Prostate gland (tissue), 2 donors: ENCODE measurements around the gene CFAP210. TPM values are rescaled to one million over a fixed set of nuclear protein-coding genes. Genes with fewer than 3 reads are reported as not detected.

ENCODE experiments used
- DNase-seq: peaks from one replicate; pipeline ENCODE4 v3.0.0-alpha.2; 2019; ENCODE audit warnings: low spot score
- H3K27ac ChIP-seq, 2 donors: fragments of 200-600 bp; sonication (generic); 2 replicates each; pipeline ENCODE4 v1.5.1; 2017 to 2019
- H3K27me3 ChIP-seq: fragments of 200-600 bp; sonication (generic); replicated peaks from 2 replicates; pipeline ENCODE4 v1.5.1; 2019; ENCODE audit not compliant: insufficient read depth
- H3K36me3 ChIP-seq, 2 donors: fragments of 200-600 bp; sonication (generic); 1 replicate in 1 of 2; 2 replicates in 1 of 2; pipeline versions ENCODE4 v1.5.1 to v1.8.1; 2017 to 2019
- H3K4me1 ChIP-seq: fragments of 200-600 bp; sonication (generic); replicated peaks from 2 replicates; pipeline ENCODE4 v1.5.1; 2019
- H3K4me3 ChIP-seq, 2 donors: fragments of 200-600 bp; sonication (generic); 2 replicates each; pipeline ENCODE4 v1.5.1; 2017 to 2019
- H3K9me3 ChIP-seq: fragments of 200-600 bp; sonication (generic); 2 replicates; pipeline ENCODE4 v1.5.1; 2017
- POLR2A ChIP-seq: fragments of 450-650 bp; IDR thresholded peaks from one replicate; pipeline ENCODE4 v1.6.1; 2016; ENCODE audit warnings: antibody characterized with exemption, mild to moderate bottlenecking
- POLR2AphosphoS5 ChIP-seq: sonication (generic); formaldehyde crosslinking; IDR thresholded peaks from one replicate; pipeline ENCODE4 v1.6.1; 2017; ENCODE audit warnings: antibody characterized with exemption
- WGBS: methylation state at CpG from one replicate; pipeline ENCODE4 v1.1.5; 2018; 5-methylcytosine and 5-hydroxymethylcytosine counted together
- intact Hi-C: fragments of 100-400 bp; cut with DNase I; formaldehyde crosslinking; loops from one replicate; pipeline ENCODE4 v1.14.2; 2022
- total RNA-seq, 2 donors: library from RNA; depleted of rRNA; stranded (reverse); fragments of >200 nt; gene quantifications; one replicate each; pipeline ENCODE4 v1.1.0, GENCODE V29; 2016
- TF ChIP-seq, protein P1 (sequence below), 4 experiments: fragments of 200-600 bp in 2 of 4; fragments of 450-650 bp in 2 of 4; sonication (generic) in 2 of 4; IDR thresholded peaks; 1 replicate in 3 of 4; 2 replicates in 1 of 4; pipeline ENCODE4 v1.5.1; 2016 to 2019; ENCODE audit warnings: antibody characterized with exemption in 4 of 4, mild to moderate bottlenecking in 2 of 4, moderate library complexity in 2 of 4

Gene CFAP210
- total RNA-seq, 2 donors from 2014 or later, result 0.27 to 1.0 TPM

DNA sequence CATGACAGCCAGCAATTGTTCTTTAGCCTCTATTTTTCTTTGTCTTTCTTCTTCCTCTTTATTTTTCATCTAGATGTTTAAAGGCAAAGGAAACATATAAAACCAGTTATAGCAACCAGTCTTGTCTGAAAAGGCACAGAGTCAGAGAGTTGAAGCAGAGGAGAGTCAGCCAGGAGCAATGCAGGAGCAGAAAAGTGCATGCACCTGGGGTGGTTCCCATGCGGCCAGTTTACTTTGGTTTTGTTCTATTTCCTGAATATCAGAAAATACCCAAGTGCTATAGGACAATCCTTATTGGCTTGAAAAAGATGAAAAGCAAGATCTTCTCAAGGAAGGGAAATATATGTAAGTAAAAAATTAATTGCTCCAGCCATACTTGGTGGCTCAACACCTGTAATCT lies 44.9 kb downstream of the CFAP210 start:
- WGBS, result 61% methylated on average over 1 of the region's 1 CpG
- intact Hi-C loops, result no loop called here
- H3K4me3 ChIP-seq, result no peak overlapping the region

DNA sequence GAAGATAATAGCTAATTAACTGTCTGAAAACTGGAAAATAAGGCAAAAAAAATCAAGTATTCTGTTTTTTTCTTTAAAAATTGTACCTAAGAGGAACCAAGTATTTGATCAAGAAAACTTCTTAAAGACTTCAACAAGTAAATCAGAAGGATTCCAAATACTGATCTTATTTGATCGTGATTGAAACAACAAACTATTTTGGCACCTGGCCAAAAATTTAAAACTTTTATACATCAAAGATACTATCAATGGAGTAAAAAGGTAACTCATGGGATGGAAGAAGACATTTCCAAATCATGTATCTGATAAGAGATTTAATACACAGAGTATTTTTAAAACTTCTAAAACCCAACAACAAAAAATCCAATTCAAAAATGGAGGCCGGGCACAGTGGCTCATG lies 46.7 kb downstream of the CFAP210 start:
- Histone ChIP-seq H3K9me3 (no peaks in the 10 kb centered on the region), H3K4me3 (no peak overlapping the region), H3K4me1 (no peaks in the 10 kb centered on the region), H3K36me3 (no peaks in the 10 kb centered on the region), H3K27ac (no peak overlapping the region), H3K27me3 (no peaks in the 10 kb centered on the region)
- DNase-seq, result no peak
- intact Hi-C loops, result no loop called here
- WGBS, result 80% methylated on average over 2 of the region's 2 CpGs
- no peak for TF ChIP-seq POLR2A
- TF ChIP-seq, protein P1, sequence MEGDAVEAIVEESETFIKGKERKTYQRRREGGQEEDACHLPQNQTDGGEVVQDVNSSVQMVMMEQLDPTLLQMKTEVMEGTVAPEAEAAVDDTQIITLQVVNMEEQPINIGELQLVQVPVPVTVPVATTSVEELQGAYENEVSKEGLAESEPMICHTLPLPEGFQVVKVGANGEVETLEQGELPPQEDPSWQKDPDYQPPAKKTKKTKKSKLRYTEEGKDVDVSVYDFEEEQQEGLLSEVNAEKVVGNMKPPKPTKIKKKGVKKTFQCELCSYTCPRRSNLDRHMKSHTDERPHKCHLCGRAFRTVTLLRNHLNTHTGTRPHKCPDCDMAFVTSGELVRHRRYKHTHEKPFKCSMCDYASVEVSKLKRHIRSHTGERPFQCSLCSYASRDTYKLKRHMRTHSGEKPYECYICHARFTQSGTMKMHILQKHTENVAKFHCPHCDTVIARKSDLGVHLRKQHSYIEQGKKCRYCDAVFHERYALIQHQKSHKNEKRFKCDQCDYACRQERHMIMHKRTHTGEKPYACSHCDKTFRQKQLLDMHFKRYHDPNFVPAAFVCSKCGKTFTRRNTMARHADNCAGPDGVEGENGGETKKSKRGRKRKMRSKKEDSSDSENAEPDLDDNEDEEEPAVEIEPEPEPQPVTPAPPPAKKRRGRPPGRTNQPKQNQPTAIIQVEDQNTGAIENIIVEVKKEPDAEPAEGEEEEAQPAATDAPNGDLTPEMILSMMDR (IDR thresholded peaks at IDR 0.05), result no peak
- no peak for TF ChIP-seq POLR2AphosphoS5

More for the DNA sequence above, 44.9 kb downstream of the CFAP210 start:
- TF ChIP-seq, protein P1 (IDR thresholded peaks at IDR 0.05), result no peak
- no peak for TF ChIP-seq POLR2A
- TF ChIP-seq POLR2AphosphoS5, result no peak
- Histone ChIP-seq H3K9me3 (no peaks in the 10 kb centered on the region), H3K4me1 (no peaks in the 10 kb centered on the region), H3K36me3 (no peaks in the 10 kb centered on the region), H3K27me3 (no peaks in the 10 kb centered on the region), H3K27ac (no peak overlapping the region)
- no peak for DNase-seq

DNA sequence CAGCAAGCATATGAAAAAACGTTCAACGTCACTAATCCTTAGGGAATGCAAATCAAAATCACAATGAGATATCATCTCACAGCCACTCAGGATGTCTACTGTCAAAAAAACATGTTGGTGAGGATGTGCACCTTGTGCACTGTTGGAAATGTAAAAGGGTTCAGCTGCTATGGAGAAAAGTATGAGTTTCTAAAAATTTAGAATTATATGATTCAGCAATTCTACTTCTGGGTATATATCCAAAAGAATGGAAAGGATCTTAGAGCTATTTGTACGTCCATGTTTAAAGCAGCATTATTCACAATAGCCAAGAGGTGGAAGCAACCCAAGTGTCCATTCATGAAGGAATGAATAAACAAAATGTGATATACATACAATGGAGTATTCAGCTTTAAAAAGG lies 50.0 kb downstream of the CFAP210 start:
- no peak for DNase-seq
- intact Hi-C loops, result no loop called here
- Histone ChIP-seq H3K9me3 (no peaks in the 10 kb centered on the region), H3K4me3 (no peak overlapping the region), H3K27ac (no peak overlapping the region), H3K36me3 (no peaks in the 10 kb centered on the region), H3K4me1 (no peaks in the 10 kb centered on the region), H3K27me3 (no peaks in the 10 kb centered on the region)
- 61% methylated on average over 3 of the region's 3 CpGs for WGBS
- TF ChIP-seq POLR2A (no peak), POLR2AphosphoS5 (no peak)
- TF ChIP-seq, protein P1 (IDR thresholded peaks at IDR 0.05), result no peak

DNA sequence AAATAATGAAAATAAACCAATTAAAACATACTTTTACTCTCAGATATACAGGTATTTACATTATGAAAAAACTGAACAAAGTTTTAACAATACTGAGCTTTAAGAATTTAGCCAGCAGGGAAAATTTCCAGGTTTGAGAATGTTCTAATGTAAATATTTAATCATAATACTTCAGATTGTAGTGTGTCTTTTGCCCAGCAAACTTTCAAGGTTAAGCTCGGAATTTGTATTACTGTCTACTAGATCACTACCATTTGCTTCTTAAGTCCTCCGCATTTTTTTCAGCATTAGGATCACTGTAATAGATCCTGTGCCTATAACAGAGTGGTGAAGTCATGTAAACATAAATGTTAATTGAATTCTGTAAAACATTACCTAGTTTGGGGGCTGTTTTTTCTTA lies 52.7 kb downstream of the CFAP210 start:
- TF ChIP-seq POLR2AphosphoS5 (no peak), POLR2A (no peak)
- TF ChIP-seq, protein P1 (IDR thresholded peaks at IDR 0.05), result no peak
- 73% methylated on average over 2 of the region's 2 CpGs for WGBS
- no peak overlapping the region for H3K27ac ChIP-seq
- intact Hi-C loops, result no loop called here
- H3K27me3 ChIP-seq, result no peaks in the 10 kb centered on the region
- H3K4me1 ChIP-seq, result no peaks in the 10 kb centered on the region
- no peak for DNase-seq
- H3K4me3 ChIP-seq, result no peak overlapping the region
- H3K36me3 ChIP-seq, result no peaks in the 10 kb centered on the region
- no peaks in the 10 kb centered on the region for H3K9me3 ChIP-seq

DNA sequence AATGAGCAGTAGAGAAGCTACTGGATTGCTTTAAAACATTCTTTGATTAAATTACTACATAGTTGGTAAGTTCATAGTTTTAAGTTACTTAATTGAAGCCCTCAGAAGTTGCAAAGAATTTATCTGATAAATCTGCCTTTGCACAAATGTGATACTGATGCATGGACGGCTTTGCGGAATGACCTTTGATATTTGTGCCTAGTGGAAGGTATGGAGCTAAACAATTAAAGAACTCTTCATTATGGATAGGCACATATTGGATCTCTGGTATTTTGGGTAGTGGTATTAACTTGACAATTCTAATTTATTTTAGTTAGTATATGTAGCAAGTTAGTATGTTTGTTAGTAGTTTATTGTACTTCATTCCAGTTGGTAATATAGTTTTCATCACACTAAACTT lies 54.1 kb downstream of the CFAP210 start:
- DNase-seq, result no peak
- no peaks in the 10 kb centered on the region for H3K27me3 ChIP-seq
- no peaks in the 10 kb centered on the region for H3K4me1 ChIP-seq
- TF ChIP-seq, protein P1 (IDR thresholded peaks at IDR 0.05), result no peak
- TF ChIP-seq POLR2A, result no peak
- no peak for TF ChIP-seq POLR2AphosphoS5
- intact Hi-C loops, result no loop called here
- H3K36me3 ChIP-seq, result no peaks in the 10 kb centered on the region
- H3K9me3 ChIP-seq, result no peaks in the 10 kb centered on the region
- H3K4me3 ChIP-seq, result no peak overlapping the region
- H3K27ac ChIP-seq, result no peak overlapping the region
- WGBS, result 97% methylated on average over 2 of the region's 2 CpGs
